ENCODE data around the gene ARSG.

GRCh38 chr17:68429881-68430280 is 138.6 kb downstream of the ARSG start:
- TF ChIP-seq CTCF (optimal IDR thresholded peaks at IDR 0.05 in 1 of 3, IDR thresholded peaks at IDR 0.05 in 1 of 3, conservative IDR thresholded peaks at IDR 0.05 in 1 of 3; ENCODE audit: extremely low read depth in 1 of 3, insufficient read depth in 2 of 3, low read length in 3 of 3) = no peak
- no peak for TF ChIP-seq EZH2 (IDR thresholded peaks at IDR 0.05; ENCODE audit: low read length)
